GM21825 (cell line): ENCODE results near the gene MLYCD.
A peak's percentile ranks its signal among the peaks of the same experiment; 100 is the strongest.

ENCODE experiments used
- ATAC-seq: cut with Tn5 transposase; IDR thresholded peaks from one replicate; pipeline ENCODE4 v1.9.1; 2021; ENCODE audit warnings: mild to moderate bottlenecking, moderate library complexity; ENCODE audit not compliant: unreplicated experiment

MLYCD gene

DNA sequence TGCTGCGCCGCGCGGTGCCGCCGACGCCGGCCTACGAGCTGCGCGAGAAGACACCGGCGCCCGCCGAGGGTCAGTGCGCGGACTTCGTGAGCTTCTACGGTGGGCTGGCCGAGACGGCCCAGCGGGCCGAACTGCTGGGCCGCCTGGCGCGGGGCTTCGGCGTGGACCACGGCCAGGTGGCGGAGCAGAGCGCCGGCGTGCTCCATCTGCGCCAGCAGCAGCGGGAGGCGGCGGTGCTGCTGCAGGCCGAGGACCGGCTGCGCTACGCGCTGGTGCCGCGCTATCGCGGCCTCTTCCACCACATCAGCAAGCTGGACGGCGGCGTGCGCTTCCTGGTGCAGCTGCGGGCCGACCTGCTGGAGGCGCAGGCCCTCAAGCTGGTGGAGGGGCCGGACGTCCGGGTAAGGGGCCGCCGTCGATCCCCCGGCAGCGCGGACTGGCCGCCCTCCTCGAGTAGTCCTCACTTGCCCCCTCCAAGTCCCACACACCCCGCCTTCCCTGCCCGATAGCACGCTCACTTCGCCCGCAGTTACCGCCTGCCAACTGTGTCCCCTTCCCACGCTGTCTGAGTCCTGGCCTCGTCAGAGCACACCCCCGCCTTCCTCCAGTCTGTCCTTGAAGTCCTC, 470 bp downstream of the MLYCD start:
- ATAC-seq = peak; percentile 43

DNA sequence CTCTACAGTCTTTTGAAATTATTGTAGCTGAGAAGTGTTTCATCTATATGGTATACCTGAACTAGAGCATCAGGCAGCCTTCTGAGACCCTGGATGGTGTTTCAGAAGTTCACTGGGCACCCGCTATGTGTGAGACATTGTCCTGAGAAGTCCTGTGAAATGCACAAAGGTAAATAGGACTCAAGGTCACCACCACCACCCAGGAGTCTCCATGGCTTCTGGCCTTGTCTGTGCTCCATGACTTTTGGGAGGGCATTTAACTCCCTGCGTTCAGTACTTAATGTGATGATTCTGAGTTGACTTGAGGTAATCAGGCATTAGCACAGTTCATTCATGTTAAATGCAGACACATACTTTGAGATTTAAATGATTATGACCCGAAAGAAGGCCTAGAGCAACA, 1.1 kb downstream of the MLYCD start:
- no peak for ATAC-seq

GRCh38 chr16:83900571-83900970, 1.7 kb downstream of the MLYCD start:
- no peak for ATAC-seq

GRCh38 chr16:83901101-83901500, 2.2 kb downstream of the MLYCD start:
- ATAC-seq = no peak

GRCh38 chr16:83903751-83904150, 4.8 kb downstream of the MLYCD start:
- no peak for ATAC-seq

GRCh38 chr16:83906683-83907082, 7.8 kb downstream of the MLYCD start:
- no peak for ATAC-seq

GRCh38 chr16:83907111-83907510, 8.2 kb downstream of the MLYCD start:
- no peak for ATAC-seq

GRCh38 chr16:83907631-83908250, 8.8 kb downstream of the MLYCD start:
- ATAC-seq = no peak

DNA sequence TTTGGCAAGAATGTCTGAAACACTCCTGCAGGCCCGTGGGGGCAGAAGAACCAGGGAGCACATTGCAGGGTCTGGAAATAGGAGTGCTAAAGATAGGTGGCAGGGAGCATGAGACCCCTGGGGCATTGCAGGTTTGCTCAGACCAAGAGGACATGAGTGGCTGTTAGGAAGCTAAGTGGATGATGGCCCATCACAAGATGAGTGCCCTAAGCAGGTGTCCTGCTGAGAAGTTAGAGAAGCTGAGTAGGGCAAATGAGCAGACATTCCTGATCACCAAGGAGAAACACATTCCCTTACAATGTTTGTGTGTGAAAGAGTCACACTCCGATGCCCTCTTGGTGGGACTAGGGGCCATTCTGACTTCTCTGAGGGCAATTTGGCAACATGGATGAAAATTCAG, 9.9 kb downstream of the MLYCD start:
- ATAC-seq = no peak

GRCh38 chr16:83911290-83911689, 12.4 kb downstream of the MLYCD start:
- no peak for ATAC-seq

GRCh38 chr16:83912519-83913244, 13.8 kb downstream of the MLYCD start:
- ATAC-seq = no peak

GRCh38 chr16:83913245-83913633, 14.3 kb downstream of the MLYCD start:
- no peak for ATAC-seq

- no peak for ATAC-seq
These were observed 15.3 kb downstream of the MLYCD start for GRCh38 chr16:83914091-83914710.

GRCh38 chr16:83915081-83915480, 16.2 kb downstream of the MLYCD start:
- ATAC-seq = no peak

DNA sequence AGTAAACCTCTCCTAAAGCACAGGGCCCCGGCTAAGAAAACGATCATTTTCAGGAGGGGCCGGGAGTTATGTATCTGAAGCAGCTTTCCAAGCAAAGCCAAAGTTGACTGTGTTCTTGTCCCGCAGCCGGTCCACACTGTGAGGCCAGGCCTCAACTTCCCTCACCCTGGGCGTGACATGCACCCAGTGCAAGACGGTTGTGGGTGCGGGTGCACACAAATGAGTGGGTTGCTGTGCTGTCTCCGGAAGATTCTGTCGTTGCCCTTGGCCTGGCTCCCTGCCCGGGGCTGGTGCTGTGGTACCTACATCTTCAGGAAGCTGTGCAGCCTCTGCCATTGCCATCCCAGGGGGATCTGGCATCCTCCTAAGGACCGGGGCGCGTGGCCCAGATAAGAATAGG, 16.6 kb downstream of the MLYCD start:
- ATAC-seq = no peak

- ATAC-seq = no peak
These were observed 18.5 kb downstream of the MLYCD start for GRCh38 chr16:83917152-83918120.

GRCh38 chr16:83920894-83921491, 22.1 kb downstream of the MLYCD start:
- ATAC-seq = no peak

DNA sequence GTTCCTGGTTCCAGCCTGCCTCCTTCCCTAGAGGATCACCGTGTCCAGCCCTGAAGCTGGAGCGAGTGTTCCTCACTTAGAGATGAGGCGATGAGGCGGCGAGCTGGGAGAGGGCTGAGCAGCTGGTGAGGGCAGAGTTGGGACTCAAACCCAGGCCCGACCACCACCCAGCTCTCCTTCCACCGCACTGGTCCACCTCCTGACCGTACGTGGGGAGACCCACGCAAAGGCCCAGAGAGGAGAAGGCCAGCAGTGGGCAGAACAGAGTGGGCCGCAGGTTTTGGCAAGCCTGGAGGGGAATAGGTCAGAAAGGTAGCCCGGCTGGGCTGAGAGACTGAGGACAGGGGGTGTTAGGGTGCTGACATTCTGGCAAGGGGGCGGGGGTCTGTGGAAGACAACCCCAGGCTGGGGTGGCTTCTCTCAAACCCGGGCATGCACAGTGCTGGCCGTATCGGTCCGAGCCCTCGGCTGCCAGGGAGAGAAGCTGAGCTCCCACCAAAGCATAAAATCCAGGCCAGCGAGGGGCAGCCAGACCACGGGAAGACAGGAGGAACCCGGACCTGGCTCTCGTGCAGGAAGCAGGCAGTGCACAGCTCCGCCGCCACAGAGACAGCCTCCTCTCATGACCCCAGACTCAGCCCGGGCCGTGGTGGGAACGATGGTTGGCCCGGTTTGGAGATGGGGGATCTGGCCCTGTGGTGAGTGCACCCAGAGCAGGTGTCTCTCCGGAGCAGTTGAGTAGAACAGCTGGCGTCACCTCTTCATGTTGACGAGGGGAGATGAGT, 24.9 kb downstream of the MLYCD start:
- ATAC-seq = no peak

DNA sequence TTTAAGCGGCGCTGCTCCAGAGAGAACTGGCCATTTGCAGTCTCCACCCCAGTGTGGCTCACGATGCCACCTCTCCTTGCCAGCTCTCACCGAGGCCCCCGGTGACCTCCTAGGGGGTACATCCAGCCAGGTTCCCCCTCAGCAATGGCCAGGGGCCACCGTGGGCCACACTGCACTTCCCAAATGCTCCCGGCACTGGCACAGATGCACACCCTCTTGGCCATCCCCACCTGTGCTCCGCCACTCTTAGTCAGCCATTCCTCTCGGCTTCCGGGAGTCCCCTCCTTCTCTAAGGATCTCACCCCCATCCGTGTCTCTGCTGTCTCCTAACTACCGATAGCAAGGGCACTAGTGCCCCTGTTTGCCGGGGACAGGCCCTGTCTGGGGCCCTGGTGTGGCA, 25.8 kb downstream of the MLYCD start:
- ATAC-seq = no peak
